ENCODE results near the gene CIC. TPM values are rescaled to one million over a fixed set of nuclear protein-coding genes. Genes with fewer than 3 reads are reported as not detected.
A peak's percentile ranks its signal among the peaks of the same experiment; 100 is the strongest.

The CIC gene
- total RNA-seq, 1 experiment from 2014 or later: 75.5 TPM

- Mint-ChIP-seq H3K27me3 (ENCODE audit: unreplicated experiment) (no peaks in the 10 kb centered on the region), H3K36me3 (ENCODE audit: insufficient read depth, unreplicated experiment) (peaks cover 52% of the 10 kb centered on the region), H3K9me3 (ENCODE audit: low read depth, unreplicated experiment) (no peaks in the 10 kb centered on the region), H3K4me1 (ENCODE audit: low read depth, unreplicated experiment) (peaks cover 22% of the 10 kb centered on the region), H3K4me3 (ENCODE audit: low read depth, unreplicated experiment) (no peak overlapping the region), H3K27ac (ENCODE audit: unreplicated experiment) (no peak overlapping the region)
- intact Hi-C loops (cut with micrococcal nuclease; ENCODE audit: unreplicated experiment): loop anchor here (10.0 kb wide), 1 partner anchor 162 kb away; no protein-coding TSS in a partner anchor
- CTCF ChIA-PET: no interaction called here
- TSS peak; percentile 21 for BruUV-seq (replicated peaks)
- DNase-seq: no peak
- TF ChIP-seq CTCF (IDR thresholded peaks at IDR 0.05; ENCODE audit: unreplicated experiment): no peak
These were observed 18.2 kb downstream of the CIC start for GRCh38 chr19:42287017-42287826.

GRCh38 chr19:42287827-42288107 lies 18.7 kb downstream of the CIC start:
- intact Hi-C loops (cut with micrococcal nuclease; ENCODE audit: unreplicated experiment): loop anchor here (10.0 kb wide), 1 partner anchor 163 kb away; no protein-coding TSS in a partner anchor
- no TSS peak for BruUV-seq (replicated peaks)
- no peak overlapping the region for H3K4me3 Mint-ChIP-seq (ENCODE audit: low read depth, unreplicated experiment)
- CTCF ChIA-PET: no interaction called here
- H3K9me3 Mint-ChIP-seq (ENCODE audit: low read depth, unreplicated experiment): no peaks in the 10 kb centered on the region
- H3K4me1 Mint-ChIP-seq (ENCODE audit: low read depth, unreplicated experiment): peaks cover 22% of the 10 kb centered on the region
- DNase-seq: no peak
- no peaks in the 10 kb centered on the region for H3K27me3 Mint-ChIP-seq (ENCODE audit: unreplicated experiment)
- H3K27ac Mint-ChIP-seq (ENCODE audit: unreplicated experiment): no peak overlapping the region
- no peak for TF ChIP-seq CTCF (IDR thresholded peaks at IDR 0.05; ENCODE audit: unreplicated experiment)
- H3K36me3 Mint-ChIP-seq (ENCODE audit: insufficient read depth, unreplicated experiment): peaks cover 57% of the 10 kb centered on the region

GRCh38 chr19:42288387-42288786 lies 19.3 kb downstream of the CIC start:
- no TSS peak for BruUV-seq (replicated peaks)
- H3K4me3 Mint-ChIP-seq (ENCODE audit: low read depth, unreplicated experiment): no peak overlapping the region
- no peaks in the 10 kb centered on the region for H3K27me3 Mint-ChIP-seq (ENCODE audit: unreplicated experiment)
- no peaks in the 10 kb centered on the region for H3K9me3 Mint-ChIP-seq (ENCODE audit: low read depth, unreplicated experiment)
- intact Hi-C loops (cut with micrococcal nuclease; ENCODE audit: unreplicated experiment): loop anchor here (10.0 kb wide), 1 partner anchor 164 kb away; no protein-coding TSS in a partner anchor
- H3K27ac Mint-ChIP-seq (ENCODE audit: unreplicated experiment): no peak overlapping the region
- DNase-seq: no peak
- peaks cover 60% of the 10 kb centered on the region for H3K36me3 Mint-ChIP-seq (ENCODE audit: insufficient read depth, unreplicated experiment)
- no peak for TF ChIP-seq CTCF (IDR thresholded peaks at IDR 0.05; ENCODE audit: unreplicated experiment)
- H3K4me1 Mint-ChIP-seq (ENCODE audit: low read depth, unreplicated experiment): peaks cover 22% of the 10 kb centered on the region
- CTCF ChIA-PET: interaction anchor here (0.5 kb wide), 1 partner anchor 77 kb away, joined by 3 read pairs; no protein-coding TSS in a partner anchor

- H3K27ac Mint-ChIP-seq (ENCODE audit: unreplicated experiment): no peak overlapping the region
- DNase-seq: no peak
- no peak for TF ChIP-seq CTCF (IDR thresholded peaks at IDR 0.05; ENCODE audit: unreplicated experiment)
- no peaks in the 10 kb centered on the region for H3K9me3 Mint-ChIP-seq (ENCODE audit: low read depth, unreplicated experiment)
- H3K36me3 Mint-ChIP-seq (ENCODE audit: insufficient read depth, unreplicated experiment): peaks cover 66% of the 10 kb centered on the region
- H3K27me3 Mint-ChIP-seq (ENCODE audit: unreplicated experiment): no peaks in the 10 kb centered on the region
- intact Hi-C loops (cut with micrococcal nuclease; ENCODE audit: unreplicated experiment): loop anchor here (10.0 kb wide), 1 partner anchor 164 kb away; no protein-coding TSS in a partner anchor
- peaks cover 22% of the 10 kb centered on the region for H3K4me1 Mint-ChIP-seq (ENCODE audit: low read depth, unreplicated experiment)
- CTCF ChIA-PET: no interaction called here
- no TSS peak for BruUV-seq (replicated peaks)
- no peak overlapping the region for H3K4me3 Mint-ChIP-seq (ENCODE audit: low read depth, unreplicated experiment)
These were observed 20.0 kb downstream of the CIC start for GRCh38 chr19:42288881-42289555.

Measured in Calu3 (cell line).